GM13977 (cell line): Measurements from ENCODE around the gene PMP22.

ENCODE experiments used
- DNase-seq: peaks from one replicate; pipeline ENCODE4 v3.0.0; 2012; ENCODE audit warnings: low spot score
- in situ Hi-C: fragments of 300-500 bp; cut with MboI; formaldehyde crosslinking; loops from one replicate; pipeline ENCODE4 v1.12.0; 2022; ENCODE audit warnings: low sequenced_read_pairs, low pct_unique_long_range_greater_than_20kb, mixed read lengths, inconsistent platforms; ENCODE audit not compliant: unreplicated experiment
- TF ChIP-seq, protein P1 (sequence below): IDR thresholded peaks from 2 replicates; pipeline ENCODE4 v1.5.1; 2012; ENCODE audit warnings: mild to moderate bottlenecking, control low read depth; ENCODE audit not compliant: insufficient read depth; ENCODE audit errors: extremely low read depth, missing control alignments

Gene PMP22

DNA sequence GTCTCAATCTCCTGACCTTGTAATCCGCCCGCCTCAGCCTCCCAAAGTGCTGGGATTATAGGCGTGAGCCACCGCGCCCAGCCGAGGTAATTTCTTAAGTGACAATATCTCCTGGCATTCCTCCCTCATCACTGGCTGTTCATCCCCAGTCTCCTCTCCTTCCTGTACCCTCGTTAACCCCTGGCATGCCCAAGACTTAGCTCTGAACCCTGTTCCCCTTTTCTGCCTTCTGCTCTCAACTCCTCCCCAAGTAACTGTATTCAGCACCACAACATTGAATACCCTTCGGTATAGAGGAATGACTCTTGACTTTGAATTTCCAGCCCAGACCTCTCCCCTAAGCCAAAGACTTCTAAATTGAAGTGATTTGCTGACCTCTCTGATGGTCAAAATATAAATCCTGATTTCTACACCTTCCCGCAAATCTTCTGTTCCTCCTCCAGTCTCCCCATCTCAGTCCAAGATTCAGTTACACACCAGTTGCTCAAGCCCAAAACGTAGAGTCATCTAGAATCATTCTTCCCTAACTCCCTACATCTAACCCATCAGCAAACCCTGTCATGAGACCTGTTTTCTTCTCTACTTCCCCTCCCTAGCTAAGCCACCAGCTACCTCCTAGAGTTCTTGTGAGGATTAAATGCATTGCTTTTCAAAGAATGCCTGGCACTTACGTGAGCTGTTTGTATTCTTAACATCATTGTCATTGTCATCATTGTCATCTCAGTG is 14.8 kb downstream of the PMP22 start:
- in situ Hi-C loops: loop anchor here (25.0 kb wide), 1 partner anchor 262 kb away; no protein-coding TSS in a partner anchor
- TF ChIP-seq, protein P1, sequence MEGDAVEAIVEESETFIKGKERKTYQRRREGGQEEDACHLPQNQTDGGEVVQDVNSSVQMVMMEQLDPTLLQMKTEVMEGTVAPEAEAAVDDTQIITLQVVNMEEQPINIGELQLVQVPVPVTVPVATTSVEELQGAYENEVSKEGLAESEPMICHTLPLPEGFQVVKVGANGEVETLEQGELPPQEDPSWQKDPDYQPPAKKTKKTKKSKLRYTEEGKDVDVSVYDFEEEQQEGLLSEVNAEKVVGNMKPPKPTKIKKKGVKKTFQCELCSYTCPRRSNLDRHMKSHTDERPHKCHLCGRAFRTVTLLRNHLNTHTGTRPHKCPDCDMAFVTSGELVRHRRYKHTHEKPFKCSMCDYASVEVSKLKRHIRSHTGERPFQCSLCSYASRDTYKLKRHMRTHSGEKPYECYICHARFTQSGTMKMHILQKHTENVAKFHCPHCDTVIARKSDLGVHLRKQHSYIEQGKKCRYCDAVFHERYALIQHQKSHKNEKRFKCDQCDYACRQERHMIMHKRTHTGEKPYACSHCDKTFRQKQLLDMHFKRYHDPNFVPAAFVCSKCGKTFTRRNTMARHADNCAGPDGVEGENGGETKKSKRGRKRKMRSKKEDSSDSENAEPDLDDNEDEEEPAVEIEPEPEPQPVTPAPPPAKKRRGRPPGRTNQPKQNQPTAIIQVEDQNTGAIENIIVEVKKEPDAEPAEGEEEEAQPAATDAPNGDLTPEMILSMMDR: no peak
- no peak for DNase-seq

DNA sequence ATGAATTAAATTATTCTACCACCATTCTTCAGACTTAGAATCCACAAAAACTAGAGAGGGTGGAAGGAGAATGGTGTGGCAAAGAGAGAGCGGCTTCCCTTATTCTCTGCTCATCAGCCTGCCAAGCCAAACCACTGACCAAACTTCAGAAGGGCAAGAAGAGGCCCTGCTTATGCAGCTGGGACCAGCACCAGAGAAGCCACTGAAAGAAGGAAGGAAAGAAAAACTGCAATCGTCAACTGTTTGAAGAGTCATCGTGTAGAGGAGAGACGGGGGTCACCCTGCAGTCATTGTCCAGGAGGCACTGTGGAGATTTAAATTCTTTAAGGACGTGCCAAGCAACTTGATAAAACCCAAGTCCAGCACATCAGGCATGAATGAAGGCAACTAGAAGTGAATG is 15.6 kb downstream of the PMP22 start:
- no peak for DNase-seq
- TF ChIP-seq, protein P1: no peak
- in situ Hi-C loops: no loop called here

DNA sequence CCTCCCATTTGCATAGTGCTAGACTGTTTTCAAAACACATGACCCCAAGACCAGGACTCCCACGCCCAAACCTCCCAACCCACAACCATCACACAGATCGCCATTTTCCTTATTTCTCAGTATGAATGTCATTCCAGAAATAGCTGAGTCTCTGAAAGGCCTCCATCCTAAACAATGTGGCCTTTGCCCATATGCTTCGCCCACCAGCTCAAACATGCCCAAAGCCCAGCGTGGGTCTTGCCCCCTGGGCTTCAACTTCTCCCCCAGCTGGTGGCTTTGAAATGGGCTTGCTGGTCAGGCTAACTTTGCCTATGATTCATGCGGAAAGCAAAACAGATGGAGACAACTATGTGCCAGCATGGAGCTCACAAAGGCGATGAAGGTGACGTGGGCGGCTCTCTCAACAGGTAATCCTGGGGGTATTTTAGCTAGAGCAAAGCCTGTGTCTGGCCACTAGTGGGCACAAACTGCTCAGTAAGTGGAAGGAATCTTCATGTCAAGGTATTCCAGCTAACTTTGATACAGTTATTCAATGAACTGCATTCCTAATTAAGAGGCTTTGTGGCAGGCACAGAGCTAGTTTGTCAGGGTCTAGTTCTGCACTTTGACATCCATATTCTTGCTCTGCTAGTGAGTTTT is 17.1 kb downstream of the PMP22 start:
- TF ChIP-seq, protein P1: peak; percentile 3
- in situ Hi-C loops: no loop called here
- DNase-seq: no peak

- DNase-seq: no peak
Observed at GRCh38 chr17:15245054-15245453, 20.1 kb downstream of the PMP22 start.

GRCh38 chr17:15240644-15241043 is 24.5 kb downstream of the PMP22 start:
- in situ Hi-C loops: no loop called here
- TF ChIP-seq, protein P1: no peak
- no peak for DNase-seq

More at GRCh38 chr17:15245054-15245453, 20.1 kb downstream of the PMP22 start:
- in situ Hi-C loops: no loop called here
- TF ChIP-seq, protein P1: no peak

GRCh38 chr17:15239491-15239890 is 25.6 kb downstream of the PMP22 start:
- in situ Hi-C loops: no loop called here
- DNase-seq: no peak
- TF ChIP-seq, protein P1: no peak
